HCT116 (cell line): ENCODE results near the gene INTS1. TPM values are rescaled to one million over a fixed set of nuclear protein-coding genes. Genes with fewer than 3 reads are reported as not detected.
A peak's percentile ranks its signal among the peaks of the same experiment; 100 is the strongest.

Source experiments
- ATAC-seq: fragments of 200-7000 bp; cut with Tn5 transposase; 2 replicates; pipeline ENCODE4 v1.9.1; 2020; ENCODE audit warnings: mild to moderate bottlenecking, moderate library complexity
- BruUV-seq: library from RNA; stranded (reverse); fragments of 400-500 nt; replicated peaks from 2 replicates; lab custom pipeline; 2021; lab: Mats Ljungman, UMichigan
- CTCF ChIA-PET: fragments of 300-600 bp; sonication (Branson Sonifier 250); formaldehyde crosslinking; loops from one replicate; lab custom pipeline; 2021; ENCODE audit warnings: antibody characterized with exemption; lab: Charles Lee
- POLR2A ChIA-PET: fragments of 300-600, 350-600 bp; sonication (Branson Sonifier 250); formaldehyde crosslinking; loops from one replicate; lab custom pipeline; 2021; ENCODE audit warnings: antibody characterized with exemption; lab: Charles Lee
- RAD21 ChIA-PET, 2 experiments: fragments of 300-600 bp; sonication (Branson Sonifier 250); formaldehyde crosslinking; loops; one replicate each; lab custom pipeline; 2023; ENCODE audit warnings: low total read pairs in 2 of 2; ENCODE audit not compliant: uncharacterized antibody in 2 of 2, unreplicated experiment in 2 of 2, low non-redundant PET in 1 of 2; lab: Charles Lee
- DNase-seq: peaks from one replicate; pipeline ENCODE4 v3.0.0-alpha.2; 2010; ENCODE audit warnings: low read depth, low spot score
- H2AFZ ChIP-seq: fragments of 200-600 bp; shearing (Covaris generic), sonication (generic); 2 replicates; pipeline ENCODE4 v1.6.1; 2017; ENCODE audit warnings: low read depth, mixed run types, mixed read lengths, antibody characterized with exemption, low read length; ENCODE audit not compliant: poor library complexity, severe bottlenecking
- H3K27ac ChIP-seq: 2 replicates; pipeline ENCODE4 v1.5.1; 2012; ENCODE audit warnings: low read depth, low read length
- H3K27me3 ChIP-seq: fragments of 200-600 bp; sonication (generic); 2 replicates; pipeline ENCODE4 v1.6.1; 2016; ENCODE audit warnings: mixed run types, low read length, mixed read lengths; ENCODE audit not compliant: insufficient read depth
- H3K36me3 ChIP-seq, 2 experiments: fragments of 200-500 bp in 1 of 2; fragments of 200-600 bp in 1 of 2; sonication (Bioruptor generic) in 1 of 2; sonication (generic) in 1 of 2; 2 replicates each; pipeline versions ENCODE4 v1.5.1 to v1.6.1; 2014 to 2016; ENCODE audit warnings: low read length in 2 of 2, inconsistent platforms in 1 of 2, mixed read lengths in 1 of 2, mixed run types in 1 of 2; ENCODE audit not compliant: insufficient read depth in 2 of 2, control insufficient read depth in 1 of 2
- H3K4me1 ChIP-seq, 2 experiments: fragments of 200-600 bp in 1 of 2; sonication (generic) in 1 of 2; 2 replicates each; pipeline versions ENCODE4 v1.5.1 to v1.6.1; 2012 to 2017; ENCODE audit warnings: low read length in 2 of 2, inconsistent platforms in 1 of 2, mild to moderate bottlenecking in 1 of 2, mixed read lengths in 1 of 2, mixed run types in 1 of 2, moderate library complexity in 1 of 2; ENCODE audit not compliant: insufficient read depth in 2 of 2, control insufficient read depth in 1 of 2
- H3K4me2 ChIP-seq: fragments of 200-600 bp; sonication (generic); 2 replicates; pipeline ENCODE4 v1.6.1; 2017; ENCODE audit warnings: mixed run types, low read length, mixed read lengths
- H3K4me3 ChIP-seq, 2 experiments: fragments of 200-600 bp in 1 of 2; sonication (generic) in 1 of 2; replicated peaks in 1 of 2; 2 replicates each; pipeline ENCODE4 v1.5.1; 2011 to 2016; ENCODE audit warnings: low read length in 2 of 2, control low read depth in 1 of 2, low read depth in 1 of 2, mild to moderate bottlenecking in 1 of 2, mixed read lengths in 1 of 2, mixed run types in 1 of 2
- H3K79me2 ChIP-seq: fragments of 200-600 bp; sonication (generic); 2 replicates; pipeline ENCODE4 v1.6.1; 2017; ENCODE audit warnings: mild to moderate bottlenecking, mixed run types, low read length, moderate library complexity, mixed read lengths; ENCODE audit not compliant: insufficient read depth
- H3K9ac ChIP-seq: fragments of 200-600 bp; sonication (generic); 2 replicates; pipeline ENCODE4 v1.6.1; 2016; ENCODE audit warnings: low read length, mixed read lengths
- H3K9me2 ChIP-seq: fragments of 200-600 bp; sonication (generic), shearing (Covaris generic); 2 replicates; pipeline ENCODE4 v1.6.1; 2017; ENCODE audit warnings: mixed run types, mild to moderate bottlenecking, moderate library complexity; ENCODE audit not compliant: insufficient read depth
- H3K9me3 ChIP-seq, 2 experiments: fragments of 200-500 bp in 1 of 2; fragments of 200-600 bp in 1 of 2; sonication (Bioruptor generic) in 1 of 2; sonication (generic) in 1 of 2; 2 replicates each; pipeline ENCODE4 v1.6.1; 2014 to 2017; ENCODE audit warnings: low read length in 2 of 2, mixed read lengths in 2 of 2, inconsistent platforms in 1 of 2, low read depth in 1 of 2, mild to moderate bottlenecking in 1 of 2, mixed run types in 1 of 2, moderate library complexity in 1 of 2; ENCODE audit not compliant: control insufficient read depth in 1 of 2, insufficient read depth in 1 of 2
- H4K20me1 ChIP-seq: fragments of 200-600 bp; sonication (generic), shearing (Covaris generic); 2 replicates; pipeline ENCODE4 v1.6.1; 2017; ENCODE audit warnings: mixed run types, mild to moderate bottlenecking, moderate library complexity; ENCODE audit not compliant: insufficient read depth
- CBX3 ChIP-seq: IDR thresholded peaks from 2 replicates; pipeline ENCODE4 v1.6.1; 2012; ENCODE audit warnings: low read depth
- EZH2 ChIP-seq: fragments of 200-600 bp; sonication (generic); IDR thresholded peaks from 2 replicates; pipeline ENCODE4 v1.6.1; 2017; ENCODE audit warnings: antibody characterized with exemption, mixed run types
- FOSL1 ChIP-seq: IDR thresholded peaks from 2 replicates; pipeline ENCODE4 v1.6.1; 2012; ENCODE audit warnings: low read depth
- JUND ChIP-seq: IDR thresholded peaks from 2 replicates; pipeline ENCODE4 v1.6.1; 2012
- POLR2A ChIP-seq: IDR thresholded peaks from 2 replicates; pipeline ENCODE4 v1.7.0; 2011; ENCODE audit warnings: borderline replicate concordance; ENCODE audit not compliant: insufficient read depth, insufficient read length; ENCODE audit errors: extremely low read depth
- RAD21 ChIP-seq: IDR thresholded peaks from 2 replicates; pipeline ENCODE4 v1.6.1; 2012; ENCODE audit warnings: low read depth, mild to moderate bottlenecking
- SRF ChIP-seq: IDR thresholded peaks from 2 replicates; pipeline ENCODE4 v1.6.1; 2012; ENCODE audit warnings: low read depth
- YY1 ChIP-seq: IDR thresholded peaks from 2 replicates; pipeline ENCODE4 v1.6.1; 2011; ENCODE audit warnings: low read length, low read depth, moderate library complexity, mild to moderate bottlenecking; ENCODE audit not compliant: insufficient replicate concordance; ENCODE audit errors: extremely low read depth
- ZNF274 ChIP-seq: fragments of 200-500 bp; sonication (Bioruptor generic); IDR thresholded peaks from 2 replicates; pipeline ENCODE4 v1.6.1; 2014; ENCODE audit warnings: mild to moderate bottlenecking, low read depth, low read length, inconsistent platforms
- intact Hi-C: fragments of 100-400 bp; cut with micrococcal nuclease; formaldehyde crosslinking; loops from 2 replicates; pipeline ENCODE4 v1.10.0; 2022
- total RNA-seq: library from RNA; stranded (reverse); gene quantifications from one replicate; pipeline ENCODE4 v1.2.1, GENCODE V29; 2021; ENCODE audit not compliant: unreplicated experiment
- TF ChIP-seq, protein P1 (sequence below): IDR thresholded peaks from 2 replicates; pipeline ENCODE4 v1.6.1; 2012
- TF ChIP-seq, protein P2 (sequence below): IDR thresholded peaks from 2 replicates; pipeline ENCODE4 v1.6.1; 2012

INTS1 gene
- total RNA-seq, 1 experiment from 2014 or later: 167 TPM

DNA sequence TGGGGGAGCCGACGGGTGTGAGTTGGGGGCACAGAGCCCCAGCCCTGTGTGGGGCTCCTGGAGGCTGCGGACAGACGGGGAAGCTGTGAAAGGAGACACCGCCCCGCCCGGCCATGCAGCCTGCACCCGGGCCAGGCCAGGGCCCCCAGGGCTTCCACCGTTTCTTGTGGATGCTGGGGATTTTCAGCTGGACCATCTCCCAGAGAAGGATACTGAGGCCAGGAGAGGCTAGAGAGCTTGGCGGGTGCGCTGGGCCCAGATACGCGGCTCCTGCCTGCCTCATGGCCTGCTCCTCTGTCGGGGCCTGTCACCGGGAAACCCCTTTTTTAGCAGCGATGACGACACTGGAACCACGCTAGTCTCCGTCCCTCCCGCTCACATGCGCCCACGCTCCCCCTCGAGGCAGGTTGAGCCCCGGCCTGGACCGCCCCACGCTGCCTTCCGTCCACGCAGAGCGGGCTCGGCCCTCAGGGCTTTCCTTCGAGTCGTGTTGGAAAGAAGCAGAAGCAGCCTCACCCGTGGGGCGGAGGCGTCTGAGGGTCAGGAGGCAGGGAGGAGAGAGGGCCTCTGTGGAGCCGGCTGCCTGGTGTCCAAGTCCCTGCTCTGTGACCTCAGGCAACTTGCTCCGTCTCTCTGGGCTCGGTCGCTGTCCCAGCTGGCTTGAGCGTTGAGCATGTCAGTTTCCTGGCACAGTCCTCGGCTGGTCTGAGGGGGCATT is 40.1 kb upstream of the INTS1 start:
- Histone ChIP-seq H3K27ac (peak overlapping the region; percentile 43; the same call in 1 of the 2 replicates), H3K36me3 (peaks cover 9 to 14% of the 10 kb centered on the region in 2 experiments; a peak in 3 of 4 replicates), H3K9ac (no peak overlapping the region), H3K79me2 (peaks cover 7% of the 10 kb centered on the region; the same call in 1 of the 2 replicates), H4K20me1 (no peaks in the 10 kb centered on the region), H3K9me2 (no peaks in the 10 kb centered on the region), H3K27me3 (no peaks in the 10 kb centered on the region), H3K4me2 (no peak overlapping the region), H3K9me3 (no peaks in the 10 kb centered on the region), H2AFZ (no peak overlapping the region), H3K4me3 (no peak overlapping the region), H3K4me1 (no peaks in the 10 kb centered on the region)
- ChIA-PET POLR2A (interaction anchor here (1.1 to 1.2 kb wide), 2 partner anchors 11 to 12 kb away, joined by 3 to 4 read pairs; partner anchors contain the start of gene TMEM184A), CTCF (no interaction called here), RAD21 (no interaction called here)
- ATAC-seq (0 out of 2 replicates have a peak, but pooled peaks have one; percentile 6), DNase-seq (no peak)
- TF ChIP-seq CBX3: no peak
- no peak for TF ChIP-seq ZNF274
- no peak for TF ChIP-seq POLR2A
- TF ChIP-seq, protein P1, sequence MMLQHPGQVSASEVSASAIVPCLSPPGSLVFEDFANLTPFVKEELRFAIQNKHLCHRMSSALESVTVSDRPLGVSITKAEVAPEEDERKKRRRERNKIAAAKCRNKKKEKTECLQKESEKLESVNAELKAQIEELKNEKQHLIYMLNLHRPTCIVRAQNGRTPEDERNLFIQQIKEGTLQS: no peak
- no peak for TF ChIP-seq FOSL1
- TF ChIP-seq YY1: no peak
- intact Hi-C loops: no loop called here
- no TSS peak for BruUV-seq

DNA sequence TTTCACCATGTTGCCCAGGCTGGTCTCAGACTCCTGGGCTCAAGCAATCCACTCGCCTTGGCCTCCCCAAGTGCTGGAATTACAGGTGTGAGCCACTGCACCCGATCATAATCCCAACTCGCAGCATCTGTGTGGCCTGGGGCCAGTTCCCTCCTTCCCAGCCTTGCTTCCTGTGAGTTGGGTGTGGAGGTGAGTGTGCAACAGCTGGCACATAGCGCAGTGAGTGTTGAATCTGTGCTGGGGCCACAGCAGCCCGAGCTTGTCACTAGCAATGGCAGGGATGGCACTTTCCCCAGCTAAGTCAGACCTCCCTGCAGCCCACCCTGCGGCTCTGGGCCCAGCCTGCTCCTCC is 39.6 kb upstream of the INTS1 start:
- H3K79me2 ChIP-seq: peaks cover 12% of the 10 kb centered on the region
- no peaks in the 10 kb centered on the region for H3K27me3 ChIP-seq
- no TSS peak for BruUV-seq
- no peaks in the 10 kb centered on the region for H3K9me3 ChIP-seq
- TF ChIP-seq, protein P1: no peak
- no peak for TF ChIP-seq JUND
- TF ChIP-seq EZH2: no peak
- TF ChIP-seq, protein P2, sequence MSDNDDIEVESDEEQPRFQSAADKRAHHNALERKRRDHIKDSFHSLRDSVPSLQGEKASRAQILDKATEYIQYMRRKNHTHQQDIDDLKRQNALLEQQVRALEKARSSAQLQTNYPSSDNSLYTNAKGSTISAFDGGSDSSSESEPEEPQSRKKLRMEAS: no peak
- no peak for TF ChIP-seq ZNF274
- no peak for TF ChIP-seq RAD21
- no peak for TF ChIP-seq SRF
- TF ChIP-seq, all 23 proteins: peak for 0
- Histone ChIP-seq H4K20me1 (no peaks in the 10 kb centered on the region), H3K4me2 (no peak overlapping the region), H3K36me3 (peaks cover 9 to 19% of the 10 kb centered on the region in 2 experiments; a peak in 3 of 4 replicates), H2AFZ (no peak overlapping the region), H3K4me1 (no peaks in the 10 kb centered on the region), H3K9me2 (no peaks in the 10 kb centered on the region), H3K4me3 (no peak overlapping the region), H3K27ac (peak overlapping the region; percentile 43; the same call in 1 of the 2 replicates), H3K9ac (no peak overlapping the region)
- ChIA-PET RAD21 (no interaction called here), CTCF (interaction anchor here (1.2 kb wide), 1 partner anchor 13 kb away, joined by 4 read pairs; the partner anchor contains the start of gene TMEM184A), POLR2A (interaction anchor here (1.1 kb wide), 1 partner anchor 11 kb away, joined by 4 read pairs; the partner anchor contains the start of gene TMEM184A)
- intact Hi-C loops: no loop called here
- ATAC-seq: no peak
- DNase-seq: no peak
